Stimulated activated CD8-positive, alpha-beta memory T cell treated with anti-CD3 and anti-CD28 coated beads, Interleukin-12 subunit alpha, Interleukin-12 subunit beta, amount 100 ng/mL, for 1 hour (primary cell): ENCODE measurements around the gene TMEM240.
"Not testable (repeated sequence)": the region's sequence is repeated elsewhere in the genome, so short reads cannot be mapped to it uniquely, and the experiment has no call there.

Experiments used
- DNase-seq: peaks from one replicate; pipeline ENCODE4 v3.0.0-alpha.2; 2020; ENCODE audit warnings: low read depth

Gene TMEM240

GRCh38 chr1:1557688-1558087 lies 17.3 kb upstream of the TMEM240 start:
- not testable (repeated sequence) for DNase-seq

- DNase-seq = not testable (repeated sequence)
Measured at GRCh38 chr1:1556961-1557360, 16.5 kb upstream of the TMEM240 start.

- DNase-seq = no peak
Measured at GRCh38 chr1:1556505-1556904, 16.1 kb upstream of the TMEM240 start.

GRCh38 chr1:1554926-1555915 lies 14.8 kb upstream of the TMEM240 start:
- no peak for DNase-seq

- no peak for DNase-seq
Measured at GRCh38 chr1:1554550-1554925, 14.1 kb upstream of the TMEM240 start.

GRCh38 chr1:1553821-1554494 lies 13.5 kb upstream of the TMEM240 start:
- no peak for DNase-seq

GRCh38 chr1:1552263-1552639 lies 11.8 kb upstream of the TMEM240 start:
- DNase-seq = no peak

GRCh38 chr1:1551524-1552262 lies 11.3 kb upstream of the TMEM240 start:
- DNase-seq = no peak

- no peak for DNase-seq
Measured at GRCh38 chr1:1550591-1551432, 10.4 kb upstream of the TMEM240 start.

GRCh38 chr1:1550087-1550486 lies 9.7 kb upstream of the TMEM240 start:
- no peak for DNase-seq

GRCh38 chr1:1548591-1548990 lies 8.2 kb upstream of the TMEM240 start:
- DNase-seq = no peak

GRCh38 chr1:1547476-1547875 lies 7.1 kb upstream of the TMEM240 start:
- no peak for DNase-seq

GRCh38 chr1:1547011-1547410 lies 6.6 kb upstream of the TMEM240 start:
- no peak for DNase-seq

- DNase-seq = no peak
Measured at GRCh38 chr1:1545946-1546737, 5.7 kb upstream of the TMEM240 start.

- no peak for DNase-seq
Measured at GRCh38 chr1:1544544-1544943, 4.1 kb upstream of the TMEM240 start.

- DNase-seq = no peak
Measured at GRCh38 chr1:1543706-1544099, 3.3 kb upstream of the TMEM240 start.

GRCh38 chr1:1542766-1543705 lies 2.6 kb upstream of the TMEM240 start:
- DNase-seq = no peak

- DNase-seq = no peak
Measured at GRCh38 chr1:1541956-1542765, 1.7 kb upstream of the TMEM240 start.
